Testis (tissue), 2 donors: ENCODE data around the gene SIL1.
"Not testable (repeated sequence)": the region's sequence is repeated elsewhere in the genome, so short reads cannot be mapped to it uniquely, and the experiment has no call there.

Source experiments
- POLR2A ChIP-seq: fragments of 450-650 bp; IDR thresholded peaks from one replicate; pipeline ENCODE4 v1.6.1; 2017; ENCODE audit warnings: antibody characterized with exemption, mild to moderate bottlenecking, moderate library complexity
- TF ChIP-seq, protein P1 (sequence below), 3 experiments: fragments of 450-650 bp in 2 of 3; fragments of 200-600 bp in 1 of 3; sonication (generic) in 1 of 3; IDR thresholded peaks; one replicate each; pipeline ENCODE4 v1.5.1; 2016 to 2019; ENCODE audit warnings: antibody characterized with exemption in 3 of 3, mild to moderate bottlenecking in 2 of 3, moderate library complexity in 1 of 3

DNA sequence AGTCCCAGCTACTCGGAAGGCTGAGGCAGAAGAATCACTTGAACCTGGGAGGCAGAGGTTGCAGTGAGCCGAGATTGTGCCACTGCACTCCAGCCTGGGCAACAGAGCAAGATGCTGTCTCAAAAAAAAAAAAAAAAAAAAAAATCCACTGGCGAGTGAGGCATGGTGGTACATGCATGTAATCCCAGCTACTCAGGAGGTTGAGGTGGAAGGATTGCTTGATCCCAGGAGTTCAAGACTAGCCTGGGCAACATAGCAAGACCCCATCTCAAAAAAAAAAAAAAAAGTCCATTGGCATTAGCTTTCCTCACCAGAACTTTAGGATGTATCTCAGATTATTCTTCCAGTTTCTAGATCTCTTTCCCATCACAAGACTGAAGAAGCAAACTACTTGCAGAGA, 6.2 kb downstream of the SIL1 start:
- TF ChIP-seq, protein P1, sequence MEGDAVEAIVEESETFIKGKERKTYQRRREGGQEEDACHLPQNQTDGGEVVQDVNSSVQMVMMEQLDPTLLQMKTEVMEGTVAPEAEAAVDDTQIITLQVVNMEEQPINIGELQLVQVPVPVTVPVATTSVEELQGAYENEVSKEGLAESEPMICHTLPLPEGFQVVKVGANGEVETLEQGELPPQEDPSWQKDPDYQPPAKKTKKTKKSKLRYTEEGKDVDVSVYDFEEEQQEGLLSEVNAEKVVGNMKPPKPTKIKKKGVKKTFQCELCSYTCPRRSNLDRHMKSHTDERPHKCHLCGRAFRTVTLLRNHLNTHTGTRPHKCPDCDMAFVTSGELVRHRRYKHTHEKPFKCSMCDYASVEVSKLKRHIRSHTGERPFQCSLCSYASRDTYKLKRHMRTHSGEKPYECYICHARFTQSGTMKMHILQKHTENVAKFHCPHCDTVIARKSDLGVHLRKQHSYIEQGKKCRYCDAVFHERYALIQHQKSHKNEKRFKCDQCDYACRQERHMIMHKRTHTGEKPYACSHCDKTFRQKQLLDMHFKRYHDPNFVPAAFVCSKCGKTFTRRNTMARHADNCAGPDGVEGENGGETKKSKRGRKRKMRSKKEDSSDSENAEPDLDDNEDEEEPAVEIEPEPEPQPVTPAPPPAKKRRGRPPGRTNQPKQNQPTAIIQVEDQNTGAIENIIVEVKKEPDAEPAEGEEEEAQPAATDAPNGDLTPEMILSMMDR (IDR thresholded peaks at IDR 0.05), result not testable (repeated sequence)
- TF ChIP-seq POLR2A, result not testable (repeated sequence)
